HL-60/S4 (cell line): ENCODE results near the gene ZFAND3.

Experiments used
- in situ Hi-C: fragments of 300-500 bp; cut with MboI; formaldehyde crosslinking; loops from 2 replicates; pipeline ENCODE4 v1.14.3; 2022; ENCODE audit warnings: low sequenced_read_pairs

ZFAND3 gene

DNA sequence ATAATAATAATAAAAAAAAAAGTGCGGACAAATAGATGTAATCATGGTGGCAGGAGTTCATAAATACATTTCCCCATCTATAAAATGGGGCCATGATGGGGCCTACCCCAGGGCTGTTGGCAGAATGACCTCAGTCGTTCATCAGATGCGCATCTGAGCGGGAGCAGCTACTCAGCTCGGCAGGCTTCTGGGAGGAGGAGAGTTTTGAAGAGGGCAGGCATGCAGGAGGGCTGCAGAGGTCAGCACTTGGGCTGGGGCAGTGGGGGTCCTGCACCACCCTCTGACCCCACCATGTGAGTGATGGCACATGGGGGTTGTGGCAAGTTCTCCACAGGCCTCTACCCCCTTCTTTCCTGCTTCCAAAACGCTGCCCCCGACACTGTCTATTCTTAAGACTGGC lies 373.5 kb downstream of the ZFAND3 start:
- in situ Hi-C loops = no loop called here

DNA sequence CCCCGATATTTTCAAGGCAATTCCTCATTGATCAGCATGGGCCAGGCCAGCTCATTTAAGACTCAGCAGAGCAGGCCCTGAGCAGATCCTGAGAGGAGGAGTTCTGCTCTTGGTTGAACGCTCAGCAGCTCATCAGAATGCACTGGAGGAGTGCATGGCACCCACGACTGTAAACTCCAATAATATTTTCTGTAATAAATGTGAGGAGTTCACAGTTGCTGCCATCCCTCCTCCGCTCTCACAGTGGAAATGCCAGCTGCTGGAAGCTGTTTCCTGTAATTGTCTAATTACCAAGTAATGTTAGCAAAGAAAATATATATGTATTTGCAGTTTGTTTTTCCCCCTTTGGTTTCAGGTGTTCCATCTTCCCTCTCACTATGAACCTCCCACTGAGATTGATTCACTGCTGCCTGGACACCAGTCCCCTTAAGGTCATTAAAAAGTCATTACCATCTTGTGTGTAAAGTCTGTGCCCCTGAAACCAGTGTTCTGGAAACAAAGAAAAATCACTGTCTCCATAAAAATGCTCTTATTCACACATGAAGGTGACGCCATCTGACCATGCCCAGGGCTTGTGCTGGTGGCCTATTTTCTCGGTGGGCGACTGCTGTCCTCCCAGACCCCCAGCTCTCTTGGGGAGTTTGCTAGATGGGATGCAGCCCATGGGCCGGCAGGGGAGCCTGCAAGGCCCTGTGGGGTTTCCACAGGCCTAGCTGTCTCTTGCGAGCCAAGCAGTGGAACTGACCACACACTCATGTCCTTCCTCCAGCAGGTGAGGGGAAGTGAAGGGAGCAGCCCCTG lies 374.2 kb downstream of the ZFAND3 start:
- in situ Hi-C loops = no loop called here

DNA sequence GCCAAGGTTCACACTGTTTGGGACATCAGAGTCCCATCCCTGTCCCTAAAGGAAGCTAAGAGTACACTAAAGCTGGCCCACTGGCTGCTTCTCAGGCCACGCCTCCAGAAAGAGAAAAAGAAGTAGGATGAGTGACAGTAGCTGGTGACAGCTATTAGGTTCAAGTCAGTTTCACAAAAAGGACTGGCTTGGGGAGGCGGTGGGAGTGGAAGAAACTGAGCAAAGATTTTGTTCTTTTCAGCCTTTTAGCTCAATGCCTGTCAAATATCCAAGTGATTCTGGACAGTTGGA lies 374.7 kb downstream of the ZFAND3 start:
- in situ Hi-C loops = no loop called here

DNA sequence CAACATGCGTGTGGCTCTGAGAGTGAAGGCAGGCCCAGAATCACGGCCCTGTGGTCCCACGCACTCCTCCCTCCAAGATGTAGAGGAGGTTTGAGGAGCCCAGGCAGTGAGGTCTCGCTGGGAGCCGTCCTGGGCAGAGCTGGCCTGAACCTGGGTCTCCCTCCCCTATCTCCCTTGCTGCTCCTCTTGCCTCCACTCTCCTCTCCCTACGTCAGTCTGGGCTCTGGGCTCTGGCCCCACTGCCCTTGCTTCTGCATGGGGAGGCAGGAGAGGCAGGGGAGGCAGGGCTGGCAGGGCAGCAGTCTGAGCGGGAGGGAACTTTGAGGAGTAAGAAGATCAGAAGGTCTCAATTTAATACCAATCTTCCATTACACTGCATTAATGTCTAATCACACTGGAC lies 375.1 kb downstream of the ZFAND3 start:
- in situ Hi-C loops = no loop called here

- in situ Hi-C loops = no loop called here
Observed at GRCh38 chr6:38195113-38195635, 375.6 kb downstream of the ZFAND3 start.

DNA sequence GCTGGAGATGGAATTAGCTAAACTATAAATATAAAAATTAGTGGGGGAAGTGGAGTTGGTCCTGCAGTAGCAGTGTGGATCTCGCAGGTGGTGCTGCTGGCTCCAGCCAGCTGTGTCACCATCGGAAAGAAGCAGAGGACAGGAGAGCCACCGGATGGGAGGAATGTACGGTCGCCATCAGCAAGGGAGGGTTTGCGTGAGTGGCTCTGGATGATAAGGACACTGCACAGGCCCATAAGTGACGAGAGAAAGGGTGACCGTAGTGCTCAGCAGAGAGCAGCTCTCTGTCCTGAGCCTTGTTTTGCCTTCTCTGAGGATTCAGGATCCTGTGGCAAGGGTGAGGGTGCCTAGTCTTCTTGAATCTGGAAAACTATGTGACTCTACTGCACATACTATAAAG lies 378.7 kb downstream of the ZFAND3 start:
- in situ Hi-C loops = no loop called here
